Measurements from ENCODE around the gene OR4D6. TPM values are rescaled to one million over a fixed set of nuclear protein-coding genes. Genes with fewer than 3 reads are reported as not detected.

The OR4D6 gene
- total RNA-seq, 1 experiment from 2014 or later: not detected

GRCh38 chr11:59475176-59475575, 18.4 kb downstream of the OR4D6 start:
- no peak overlapping the region for H3K27ac Mint-ChIP-seq
- H3K36me3 Mint-ChIP-seq: no peaks in the 10 kb centered on the region
- ATAC-seq: no peak
- H3K9me3 Mint-ChIP-seq: no peaks in the 10 kb centered on the region
- TF ChIP-seq ETV6 (CRISPR knock-in tag; IDR thresholded peaks at IDR 0.05) (no peak), ZNF263 (CRISPR knock-in tag; IDR thresholded peaks at IDR 0.05; ENCODE audit: low read depth) (no peak), FOXP1 (CRISPR knock-in tag; IDR thresholded peaks at IDR 0.05; ENCODE audit: borderline replicate concordance) (no peak), NR3C1 (CRISPR knock-in tag; conservative IDR thresholded peaks at IDR 0.05; ENCODE audit: low read depth) (no peak), NFE2L1 (CRISPR knock-in tag; IDR thresholded peaks at IDR 0.05) (no peak), ZNF423 (CRISPR knock-in tag; IDR thresholded peaks at IDR 0.05) (no peak), MYBL2 (CRISPR knock-in tag; IDR thresholded peaks at IDR 0.05) (no peak), SMAD3 (CRISPR knock-in tag; IDR thresholded peaks at IDR 0.05; ENCODE audit: borderline replicate concordance) (no peak), NR1H2 (CRISPR knock-in tag; IDR thresholded peaks at IDR 0.05) (no peak), CREM (CRISPR knock-in tag; IDR thresholded peaks at IDR 0.05) (no peak), RORB (CRISPR knock-in tag; IDR thresholded peaks at IDR 0.05) (no peak)
- no peaks in the 10 kb centered on the region for H3K4me1 Mint-ChIP-seq
- ChIA-PET POLR2A (no interaction called here), CTCF (no interaction called here)
- no peaks in the 10 kb centered on the region; the same call in none of the 2 replicates for H3K27me3 Mint-ChIP-seq (ENCODE audit: low read depth)
- no peak for DNase-seq (ENCODE audit: low spot score)
- no peak overlapping the region for H3K4me3 Mint-ChIP-seq

GRCh38 chr11:59479906-59480305, 23.1 kb downstream of the OR4D6 start:
- no peaks in the 10 kb centered on the region; the same call in none of the 2 replicates for H3K27me3 Mint-ChIP-seq (ENCODE audit: low read depth)
- H3K27ac Mint-ChIP-seq: no peak overlapping the region
- CTCF ChIA-PET: interaction anchor here (1.1 kb wide), 1 partner anchor 17 kb away, joined by 3 read pairs; no protein-coding TSS in a partner anchor
- H3K9me3 Mint-ChIP-seq: no peaks in the 10 kb centered on the region
- H3K36me3 Mint-ChIP-seq: no peaks in the 10 kb centered on the region
- H3K4me1 Mint-ChIP-seq: no peaks in the 10 kb centered on the region
- DNase-seq (ENCODE audit: low spot score) (no peak), ATAC-seq (no peak)
- POLR2A ChIA-PET: no interaction called here
- no peak for TF ChIP-seq ZNF219 (CRISPR knock-in tag; IDR thresholded peaks at IDR 0.05; ENCODE audit: borderline replicate concordance)
- TF ChIP-seq USF2 (CRISPR knock-in tag; IDR thresholded peaks at IDR 0.05): no peak
- no peak for TF ChIP-seq NFE2L1 (CRISPR knock-in tag; IDR thresholded peaks at IDR 0.05)
- no peak for TF ChIP-seq NFYB (CRISPR knock-in tag; conservative IDR thresholded peaks at IDR 0.05; ENCODE audit: low read depth)
- TF ChIP-seq FOXP4 (CRISPR knock-in tag; IDR thresholded peaks at IDR 0.05): no peak
- no peak for TF ChIP-seq HMGA2 (CRISPR knock-in tag; IDR thresholded peaks at IDR 0.05)
- no peak overlapping the region for H3K4me3 Mint-ChIP-seq

- no peaks in the 10 kb centered on the region for H3K4me1 Mint-ChIP-seq
- H3K27me3 Mint-ChIP-seq (ENCODE audit: low read depth): no peaks in the 10 kb centered on the region; the same call in none of the 2 replicates
- H3K4me3 Mint-ChIP-seq: no peak overlapping the region
- POLR2A ChIA-PET: no interaction called here
- ATAC-seq (no peak), DNase-seq (ENCODE audit: low spot score) (no peak)
- H3K27ac Mint-ChIP-seq: no peak overlapping the region
- H3K36me3 Mint-ChIP-seq: no peaks in the 10 kb centered on the region
- no peak for TF ChIP-seq OVOL2 (CRISPR knock-in tag; IDR thresholded peaks at IDR 0.05; ENCODE audit: borderline replicate concordance)
- no peak for TF ChIP-seq ZNF281 (CRISPR knock-in tag; IDR thresholded peaks at IDR 0.05)
- H3K9me3 Mint-ChIP-seq: no peaks in the 10 kb centered on the region
- CTCF ChIA-PET: interaction anchor here (1.1 kb wide), 1 partner anchor 17 kb away, joined by 3 read pairs; no protein-coding TSS in a partner anchor
These were observed 23.6 kb downstream of the OR4D6 start for GRCh38 chr11:59480359-59480758.
